Measurements from ENCODE around the gene MUCL3. TPM values are rescaled to one million over a fixed set of nuclear protein-coding genes. Genes with fewer than 3 reads are reported as not detected.

The MUCL3 gene
- total and polyA plus RNA-seq, 10 of the 15 experiments (the other 5 are each of a cell fraction or from before 2014, with no cell fraction given) = 0.03 to 1.4 (median 0.61) TPM

DNA sequence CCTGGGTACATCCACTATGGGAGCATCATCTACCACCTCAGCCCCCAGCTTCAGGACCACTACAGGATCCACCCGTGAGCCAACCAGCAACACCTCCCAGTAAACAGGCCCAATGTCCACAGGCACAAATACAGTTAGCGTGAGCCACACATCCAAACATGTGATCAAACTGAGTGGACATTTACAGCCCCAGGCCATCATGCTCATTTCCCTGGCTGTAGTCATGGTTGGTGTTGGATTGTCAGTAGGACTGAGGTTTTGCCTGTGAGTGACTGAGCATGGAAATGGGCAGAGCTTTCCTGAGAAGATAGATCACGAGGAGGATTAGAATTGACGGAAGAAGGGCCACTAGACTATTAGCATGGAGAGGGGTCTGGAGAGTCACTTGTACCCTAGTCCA, 32.0 kb downstream of the MUCL3 start:
- in situ Hi-C loops (cut with MboI) = no loop called here
- no peak overlapping the region for H2AFZ ChIP-seq (ENCODE audit: control insufficient read depth, low read depth, low read length)
- H3K36me3 ChIP-seq (ENCODE audit: control insufficient read depth in 2 of 2, insufficient read depth in 2 of 2, low read length in 1 of 2) = no peaks in the 10 kb centered on the region
- no TSS peak for BruUV-seq (replicated peaks)
- no peak overlapping the region for H3K9ac ChIP-seq (ENCODE audit: control insufficient read depth, insufficient read depth, low read length)
- H3K27ac ChIP-seq (ENCODE audit: control insufficient read depth, insufficient read depth) = no peak overlapping the region
- CTCF ChIA-PET = no interaction called here
- POLR2A ChIA-PET = no interaction called here
- RAD21 ChIA-PET (ENCODE audit: unreplicated experiment) = no interaction called here
- FAIRE-seq (no peak), ATAC-seq (no peak), DNase-seq (ENCODE audit: low read depth, low spot score) (no peak)
- H3K27me3 ChIP-seq (replicated peaks in 1 of 2; ENCODE audit: control insufficient read depth in 2 of 2, insufficient read depth in 2 of 2, low read length in 1 of 2) = no peaks in the 10 kb centered on the region; a peak in 1 of 4 replicates
- H3K79me2 ChIP-seq (ENCODE audit: control insufficient read depth, insufficient read depth, low read length) = no peaks in the 10 kb centered on the region
- H3K9me3 ChIP-seq (replicated peaks; ENCODE audit: control insufficient read depth, insufficient read depth, low read length) = no peaks in the 10 kb centered on the region
- intact Hi-C loops (cut with micrococcal nuclease; ENCODE audit: unreplicated experiment) = no loop called here
- WGBS (ENCODE audit: insufficient coverage, insufficient replicate concordance, low lambda C conversion rate, missing lambda C conversion rate) = 48% methylated on average over 4 of the region's 4 CpGs
- no peak overlapping the region for H3K4me3 ChIP-seq
- no peaks in the 10 kb centered on the region for H4K20me1 ChIP-seq (ENCODE audit: control insufficient read depth, insufficient read depth)
- SMC1A ChIA-PET (ENCODE audit: uncharacterized antibody, unreplicated experiment) = no interaction called here
- H3K4me2 ChIP-seq (ENCODE audit: control insufficient read depth, insufficient read depth) = no peak overlapping the region
- TF ChIP-seq SUPT20H (IDR thresholded peaks at IDR 0.05; ENCODE audit: borderline replicate concordance, control insufficient read depth, low read depth, low read length) (no peak), MTA2 (IDR thresholded peaks at IDR 0.05; ENCODE audit: low read depth) (no peak), PKNOX1 (IDR thresholded peaks at IDR 0.05) (no peak), ATF2 (IDR thresholded peaks at IDR 0.05; ENCODE audit: low read length) (no peak)
- TF ChIP-seq, protein P1, sequence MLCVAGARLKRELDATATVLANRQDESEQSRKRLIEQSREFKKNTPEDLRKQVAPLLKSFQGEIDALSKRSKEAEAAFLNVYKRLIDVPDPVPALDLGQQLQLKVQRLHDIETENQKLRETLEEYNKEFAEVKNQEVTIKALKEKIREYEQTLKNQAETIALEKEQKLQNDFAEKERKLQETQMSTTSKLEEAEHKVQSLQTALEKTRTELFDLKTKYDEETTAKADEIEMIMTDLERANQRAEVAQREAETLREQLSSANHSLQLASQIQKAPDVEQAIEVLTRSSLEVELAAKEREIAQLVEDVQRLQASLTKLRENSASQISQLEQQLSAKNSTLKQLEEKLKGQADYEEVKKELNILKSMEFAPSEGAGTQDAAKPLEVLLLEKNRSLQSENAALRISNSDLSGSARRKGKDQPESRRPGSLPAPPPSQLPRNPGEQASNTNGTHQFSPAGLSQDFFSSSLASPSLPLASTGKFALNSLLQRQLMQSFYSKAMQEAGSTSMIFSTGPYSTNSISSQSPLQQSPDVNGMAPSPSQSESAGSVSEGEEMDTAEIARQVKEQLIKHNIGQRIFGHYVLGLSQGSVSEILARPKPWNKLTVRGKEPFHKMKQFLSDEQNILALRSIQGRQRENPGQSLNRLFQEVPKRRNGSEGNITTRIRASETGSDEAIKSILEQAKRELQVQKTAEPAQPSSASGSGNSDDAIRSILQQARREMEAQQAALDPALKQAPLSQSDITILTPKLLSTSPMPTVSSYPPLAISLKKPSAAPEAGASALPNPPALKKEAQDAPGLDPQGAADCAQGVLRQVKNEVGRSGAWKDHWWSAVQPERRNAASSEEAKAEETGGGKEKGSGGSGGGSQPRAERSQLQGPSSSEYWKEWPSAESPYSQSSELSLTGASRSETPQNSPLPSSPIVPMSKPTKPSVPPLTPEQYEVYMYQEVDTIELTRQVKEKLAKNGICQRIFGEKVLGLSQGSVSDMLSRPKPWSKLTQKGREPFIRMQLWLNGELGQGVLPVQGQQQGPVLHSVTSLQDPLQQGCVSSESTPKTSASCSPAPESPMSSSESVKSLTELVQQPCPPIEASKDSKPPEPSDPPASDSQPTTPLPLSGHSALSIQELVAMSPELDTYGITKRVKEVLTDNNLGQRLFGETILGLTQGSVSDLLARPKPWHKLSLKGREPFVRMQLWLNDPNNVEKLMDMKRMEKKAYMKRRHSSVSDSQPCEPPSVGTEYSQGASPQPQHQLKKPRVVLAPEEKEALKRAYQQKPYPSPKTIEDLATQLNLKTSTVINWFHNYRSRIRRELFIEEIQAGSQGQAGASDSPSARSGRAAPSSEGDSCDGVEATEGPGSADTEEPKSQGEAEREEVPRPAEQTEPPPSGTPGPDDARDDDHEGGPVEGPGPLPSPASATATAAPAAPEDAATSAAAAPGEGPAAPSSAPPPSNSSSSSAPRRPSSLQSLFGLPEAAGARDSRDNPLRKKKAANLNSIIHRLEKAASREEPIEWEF (IDR thresholded peaks at IDR 0.05; ENCODE audit: insufficient replicate concordance, low read depth, low read length) = no peak
- TF ChIP-seq, protein P2, sequence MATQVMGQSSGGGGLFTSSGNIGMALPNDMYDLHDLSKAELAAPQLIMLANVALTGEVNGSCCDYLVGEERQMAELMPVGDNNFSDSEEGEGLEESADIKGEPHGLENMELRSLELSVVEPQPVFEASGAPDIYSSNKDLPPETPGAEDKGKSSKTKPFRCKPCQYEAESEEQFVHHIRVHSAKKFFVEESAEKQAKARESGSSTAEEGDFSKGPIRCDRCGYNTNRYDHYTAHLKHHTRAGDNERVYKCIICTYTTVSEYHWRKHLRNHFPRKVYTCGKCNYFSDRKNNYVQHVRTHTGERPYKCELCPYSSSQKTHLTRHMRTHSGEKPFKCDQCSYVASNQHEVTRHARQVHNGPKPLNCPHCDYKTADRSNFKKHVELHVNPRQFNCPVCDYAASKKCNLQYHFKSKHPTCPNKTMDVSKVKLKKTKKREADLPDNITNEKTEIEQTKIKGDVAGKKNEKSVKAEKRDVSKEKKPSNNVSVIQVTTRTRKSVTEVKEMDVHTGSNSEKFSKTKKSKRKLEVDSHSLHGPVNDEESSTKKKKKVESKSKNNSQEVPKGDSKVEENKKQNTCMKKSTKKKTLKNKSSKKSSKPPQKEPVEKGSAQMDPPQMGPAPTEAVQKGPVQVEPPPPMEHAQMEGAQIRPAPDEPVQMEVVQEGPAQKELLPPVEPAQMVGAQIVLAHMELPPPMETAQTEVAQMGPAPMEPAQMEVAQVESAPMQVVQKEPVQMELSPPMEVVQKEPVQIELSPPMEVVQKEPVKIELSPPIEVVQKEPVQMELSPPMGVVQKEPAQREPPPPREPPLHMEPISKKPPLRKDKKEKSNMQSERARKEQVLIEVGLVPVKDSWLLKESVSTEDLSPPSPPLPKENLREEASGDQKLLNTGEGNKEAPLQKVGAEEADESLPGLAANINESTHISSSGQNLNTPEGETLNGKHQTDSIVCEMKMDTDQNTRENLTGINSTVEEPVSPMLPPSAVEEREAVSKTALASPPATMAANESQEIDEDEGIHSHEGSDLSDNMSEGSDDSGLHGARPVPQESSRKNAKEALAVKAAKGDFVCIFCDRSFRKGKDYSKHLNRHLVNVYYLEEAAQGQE (IDR thresholded peaks at IDR 0.05; ENCODE audit: low read depth, low read length) = no peak
- TF ChIP-seq, protein P3, sequence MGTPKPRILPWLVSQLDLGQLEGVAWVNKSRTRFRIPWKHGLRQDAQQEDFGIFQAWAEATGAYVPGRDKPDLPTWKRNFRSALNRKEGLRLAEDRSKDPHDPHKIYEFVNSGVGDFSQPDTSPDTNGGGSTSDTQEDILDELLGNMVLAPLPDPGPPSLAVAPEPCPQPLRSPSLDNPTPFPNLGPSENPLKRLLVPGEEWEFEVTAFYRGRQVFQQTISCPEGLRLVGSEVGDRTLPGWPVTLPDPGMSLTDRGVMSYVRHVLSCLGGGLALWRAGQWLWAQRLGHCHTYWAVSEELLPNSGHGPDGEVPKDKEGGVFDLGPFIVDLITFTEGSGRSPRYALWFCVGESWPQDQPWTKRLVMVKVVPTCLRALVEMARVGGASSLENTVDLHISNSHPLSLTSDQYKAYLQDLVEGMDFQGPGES (IDR thresholded peaks at IDR 0.05) = no peak
- no peaks in the 10 kb centered on the region for H3K4me1 ChIP-seq (ENCODE audit: control insufficient read depth, insufficient read depth, low read length)
